ENCODE data around the gene BRD9.
"Not testable (repeated sequence)": the region's sequence is repeated elsewhere in the genome, so short reads cannot be mapped to it uniquely, and the experiment has no call there.

Gene BRD9

DNA sequence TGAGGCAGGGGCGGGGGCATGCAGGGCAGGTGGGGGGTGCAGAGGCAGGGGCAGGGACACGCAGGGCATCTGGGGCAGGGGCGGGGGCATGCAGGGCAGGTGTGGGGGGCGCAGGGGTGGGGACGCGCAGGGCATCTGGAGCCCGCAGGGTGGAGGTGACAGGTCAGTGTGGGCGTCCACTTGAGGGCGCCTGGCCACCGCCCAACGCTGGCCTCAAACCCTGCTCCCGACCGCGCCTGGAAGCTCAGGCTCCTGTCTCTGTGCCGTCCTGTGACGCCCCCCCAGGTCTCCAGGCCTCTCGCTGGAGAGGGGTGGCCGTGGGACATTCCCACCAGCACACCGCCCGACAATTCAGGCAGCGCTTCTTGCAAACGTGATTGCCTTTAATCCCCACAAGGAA lies 48.7 kb downstream of the BRD9 start:
- peak; percentile 55 for DNase-seq

DNA sequence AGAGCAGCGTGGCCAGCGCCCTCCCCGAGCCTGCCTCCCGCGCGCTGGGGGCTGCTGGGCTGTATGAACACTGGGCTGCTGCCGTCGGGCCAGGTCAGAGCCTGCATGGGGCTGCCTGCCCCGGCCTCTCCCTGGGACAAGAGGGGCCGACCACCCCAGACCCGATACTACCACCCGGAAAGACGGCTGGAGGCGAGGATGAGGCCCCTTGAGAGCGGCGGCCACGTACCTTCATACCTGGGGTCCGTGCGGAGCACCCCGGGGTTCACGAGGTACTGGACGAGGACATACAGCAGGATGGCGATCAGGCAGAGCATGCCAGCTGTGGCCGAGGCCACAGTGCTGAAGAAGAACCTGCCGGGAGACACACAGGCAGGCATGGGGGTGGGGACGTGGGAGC lies 49.2 kb downstream of the BRD9 start:
- DNase-seq: peak; percentile 60

DNA sequence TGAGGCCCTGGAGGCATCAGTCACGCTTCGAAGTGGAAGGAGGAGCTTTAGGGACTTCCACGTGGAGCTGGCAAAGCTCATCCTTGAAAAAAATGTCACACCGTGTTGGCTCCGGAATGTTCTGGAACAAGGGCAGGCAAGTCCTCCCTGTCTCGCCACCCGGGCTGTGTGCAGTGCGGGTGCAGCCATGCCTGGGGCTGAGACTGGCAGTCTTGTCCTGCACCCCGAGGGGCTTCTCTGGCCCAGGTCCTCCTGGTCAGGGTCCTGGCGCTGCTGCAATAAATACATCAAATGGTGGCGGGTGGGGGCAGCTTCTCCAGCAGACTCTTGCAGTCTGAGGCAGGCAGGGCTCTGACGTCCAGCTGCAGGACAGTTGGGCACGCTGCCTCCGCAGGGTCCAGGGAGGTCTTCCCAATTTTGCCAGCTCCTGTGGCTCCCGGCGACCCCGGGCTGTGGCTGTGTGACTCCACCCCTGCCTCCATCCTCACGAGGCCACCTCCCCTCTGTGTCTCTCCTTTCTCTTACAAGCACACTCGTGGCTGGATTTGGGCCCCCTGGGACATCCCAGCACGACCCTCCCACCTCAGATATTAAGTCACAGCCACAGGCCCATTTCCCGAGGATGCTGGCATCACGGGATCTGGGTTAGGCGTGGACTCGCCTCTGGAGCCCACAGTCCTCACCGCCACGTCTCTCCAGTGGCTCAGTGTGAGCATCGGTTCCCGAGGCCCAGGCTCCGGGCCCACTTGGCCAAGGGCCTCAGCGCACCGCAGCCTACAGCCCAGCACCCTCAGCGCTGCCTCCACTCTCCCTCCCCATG lies 50.0 kb downstream of the BRD9 start:
- peak; percentile 60 for DNase-seq

DNA sequence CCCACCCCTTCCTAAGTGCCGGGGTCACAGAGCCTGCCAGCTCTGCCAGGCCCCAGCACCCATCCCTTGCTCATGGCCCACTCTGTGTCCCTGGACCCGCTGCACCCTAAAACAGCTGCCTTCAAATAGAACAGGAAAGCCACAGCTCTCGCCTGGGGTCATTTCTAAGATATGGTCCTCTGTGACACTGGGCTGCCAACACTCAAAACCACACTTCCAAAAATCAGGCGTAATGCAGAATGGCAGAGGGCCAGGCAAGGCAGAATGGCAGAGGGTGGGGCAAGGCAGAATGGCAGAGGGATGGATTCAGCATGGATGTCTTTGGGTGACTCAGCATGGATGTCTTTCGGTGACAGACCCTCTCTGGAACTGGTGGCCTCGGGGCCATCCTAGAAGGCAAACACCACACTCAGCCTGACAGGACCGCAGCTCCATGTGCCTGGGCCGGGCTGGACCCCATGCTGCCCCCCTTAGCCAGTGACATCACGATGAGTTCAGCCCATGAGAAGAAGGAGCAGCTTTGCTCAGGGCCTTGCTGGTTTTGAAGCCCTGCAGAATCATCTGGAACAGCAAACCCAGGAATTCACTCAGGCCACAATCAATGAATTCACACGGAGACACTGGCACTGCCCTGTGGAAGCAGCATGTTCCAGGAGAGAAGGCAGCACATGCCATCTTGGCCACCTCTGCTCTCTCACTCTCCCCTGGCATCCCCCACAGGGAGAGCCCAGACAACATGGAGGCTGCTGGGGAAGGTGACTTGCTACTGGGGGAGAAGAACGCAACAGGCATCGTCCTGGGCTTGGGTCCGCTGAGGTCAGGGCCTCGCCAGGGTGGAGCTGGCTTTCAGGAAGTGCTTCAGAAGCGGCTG lies 50.8 kb downstream of the BRD9 start:
- DNase-seq: peak; percentile 61

DNA sequence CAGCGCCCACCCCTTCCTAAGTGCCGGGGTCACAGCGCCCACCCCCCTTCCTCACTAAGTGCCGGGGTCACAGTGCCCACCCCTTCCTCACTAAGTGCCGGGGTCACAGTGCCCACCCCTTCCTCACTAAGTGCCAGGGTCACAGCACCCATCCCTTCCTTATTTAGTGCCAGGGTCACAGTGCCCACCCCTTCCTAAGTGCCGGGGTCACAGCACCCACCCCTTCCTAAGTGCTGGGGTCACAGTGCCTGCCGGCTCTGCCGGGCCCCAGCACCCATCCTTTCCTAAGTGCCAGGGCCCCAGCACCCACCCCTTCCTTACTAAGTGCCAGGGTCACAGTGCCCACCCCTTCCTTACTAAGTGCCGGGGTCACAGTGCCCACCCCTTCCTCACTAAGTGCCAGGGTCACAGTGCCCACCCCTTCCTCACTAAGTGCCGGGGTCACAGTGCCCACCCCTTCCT lies 51.6 kb downstream of the BRD9 start:
- DNase-seq: not testable (repeated sequence)

DNA sequence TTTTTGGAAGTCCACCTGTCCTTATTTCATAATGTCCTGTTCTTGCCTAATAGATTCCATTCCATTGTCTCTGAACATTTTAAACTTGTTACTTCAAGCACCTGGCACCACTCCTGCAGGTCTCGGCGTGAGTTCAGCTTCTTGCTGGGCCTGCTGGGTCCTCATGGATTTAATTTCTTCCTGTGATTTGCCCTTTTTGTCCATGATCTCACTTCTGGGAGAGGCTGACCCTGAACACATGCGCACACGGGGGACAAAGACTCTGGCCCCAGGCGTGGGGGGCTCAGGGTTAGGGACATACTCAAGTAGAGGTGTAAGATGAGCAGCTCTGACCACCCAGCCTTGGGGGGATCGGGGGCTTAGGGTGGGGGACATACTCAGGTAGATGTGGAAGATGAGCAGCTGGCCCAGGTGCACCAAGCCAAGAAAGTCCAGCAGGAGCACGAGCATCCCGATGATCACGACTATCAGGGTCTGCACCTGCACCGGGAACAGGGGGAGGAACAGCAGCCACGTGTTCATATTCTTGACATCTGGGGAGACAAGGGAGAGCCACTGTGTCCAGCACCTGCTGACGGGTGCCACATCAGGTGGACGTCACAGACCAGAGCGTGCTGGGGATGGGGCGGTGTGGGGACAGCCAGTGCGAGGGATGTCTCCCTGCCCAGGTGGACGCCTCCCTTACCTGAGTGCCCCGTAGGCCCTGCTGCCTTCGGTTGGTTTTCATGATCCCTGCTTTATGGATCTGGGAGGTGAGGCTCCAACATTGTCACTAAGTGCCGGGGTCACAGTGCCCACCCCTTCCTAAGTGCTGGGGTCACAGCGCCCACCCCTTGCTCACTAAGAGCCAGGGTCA lies 52.3 kb downstream of the BRD9 start:
- DNase-seq: peak; percentile 57

DNA sequence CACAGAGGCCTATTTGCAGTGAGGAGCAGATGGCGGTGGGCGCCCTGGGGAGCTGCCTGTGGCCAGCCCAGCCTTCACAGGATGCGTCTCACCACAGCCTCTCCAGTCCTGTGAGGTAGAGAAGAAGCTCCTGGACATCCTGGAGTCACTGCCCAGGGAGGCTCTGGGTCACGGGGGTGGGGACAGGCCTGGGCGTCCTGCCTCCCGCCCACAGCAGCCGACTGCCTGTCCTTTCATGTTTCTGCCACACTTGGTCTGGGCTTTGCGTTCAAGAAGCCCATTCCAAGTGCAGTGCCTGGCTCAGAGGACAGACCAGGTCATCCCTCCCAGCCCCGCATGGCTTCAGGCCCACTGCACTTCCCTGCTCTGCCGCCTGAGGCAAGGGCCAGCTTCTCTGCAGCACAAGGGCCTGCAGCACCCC lies 54.2 kb downstream of the BRD9 start:
- peak; percentile 63 for DNase-seq

DNA sequence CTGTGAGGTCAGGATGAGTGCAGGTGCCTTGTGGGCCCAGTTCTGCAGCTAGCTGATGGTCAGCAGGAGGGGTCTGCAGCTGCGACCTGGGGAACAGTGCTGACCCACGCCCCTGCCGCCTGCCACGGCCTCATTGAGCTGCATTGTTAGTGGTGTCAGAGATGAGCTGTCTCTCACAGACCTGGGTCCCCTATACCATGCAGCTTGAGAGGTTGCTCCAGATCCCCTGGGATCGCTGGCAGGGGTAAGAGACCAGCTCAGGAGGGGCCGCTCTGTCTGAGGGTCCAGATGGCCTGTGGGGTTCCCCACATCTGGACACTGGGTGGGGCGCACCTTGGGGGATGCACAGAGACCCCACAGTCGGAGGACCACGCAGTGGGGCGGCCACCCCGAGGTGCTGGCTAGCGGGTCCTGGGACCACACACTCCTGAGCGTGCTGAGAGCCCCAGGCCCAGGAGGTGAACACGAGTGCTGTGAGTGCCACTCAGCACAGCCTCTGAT lies 54.9 kb downstream of the BRD9 start:
- peak; percentile 49 for DNase-seq

DNA sequence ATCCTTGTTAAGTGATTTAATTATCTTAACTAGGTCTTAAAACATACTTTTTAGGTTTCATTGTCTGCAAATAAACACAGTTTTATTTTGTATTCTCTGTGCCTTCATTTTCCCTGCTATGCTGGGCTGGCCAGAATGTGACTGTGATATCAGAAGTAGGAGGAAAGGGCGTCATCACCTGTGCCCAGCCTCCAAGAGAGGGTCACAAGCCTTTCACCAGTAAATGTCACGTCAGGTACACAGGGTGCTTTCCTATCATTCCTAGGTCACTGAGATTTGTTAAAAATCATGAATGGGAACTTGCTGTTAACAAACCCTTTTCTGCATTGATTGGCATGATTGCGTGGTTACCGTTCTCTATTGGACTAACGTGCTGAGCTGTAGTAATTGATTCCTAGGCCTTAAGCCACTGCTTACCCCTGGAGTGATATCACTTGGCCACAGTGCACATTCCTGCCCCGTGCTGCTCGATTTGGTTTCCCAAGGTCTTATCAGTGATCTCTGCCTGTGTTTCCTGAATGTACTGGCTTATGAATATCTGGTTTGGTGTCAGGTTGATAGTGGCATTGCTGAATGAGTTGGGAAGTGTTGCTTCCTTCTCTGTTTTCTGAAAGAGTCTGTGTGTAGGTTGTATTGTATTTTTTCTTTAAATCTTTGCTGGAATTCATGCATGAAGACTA lies 56.5 kb downstream of the BRD9 start:
- not testable (repeated sequence) for DNase-seq

DNA sequence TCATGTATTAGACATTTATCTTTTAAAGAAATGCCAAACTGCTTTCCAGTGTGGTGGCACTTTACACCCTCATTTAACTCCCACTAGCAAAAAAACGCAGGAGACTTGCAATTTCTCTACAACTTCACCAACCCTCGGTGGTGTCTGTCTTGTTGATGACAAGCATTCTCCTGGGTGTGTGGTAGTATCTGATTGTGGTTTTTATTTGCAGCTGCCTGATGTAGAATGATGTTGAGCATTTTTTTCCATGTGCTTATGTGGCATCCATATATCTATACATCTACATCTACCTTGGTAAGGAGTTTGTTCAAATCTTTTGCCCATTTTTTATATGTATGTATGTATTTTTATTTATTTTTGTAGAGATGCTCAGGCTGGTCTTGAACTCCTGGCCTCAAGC lies 58.6 kb downstream of the BRD9 start:
- not testable (repeated sequence) for DNase-seq

DNA sequence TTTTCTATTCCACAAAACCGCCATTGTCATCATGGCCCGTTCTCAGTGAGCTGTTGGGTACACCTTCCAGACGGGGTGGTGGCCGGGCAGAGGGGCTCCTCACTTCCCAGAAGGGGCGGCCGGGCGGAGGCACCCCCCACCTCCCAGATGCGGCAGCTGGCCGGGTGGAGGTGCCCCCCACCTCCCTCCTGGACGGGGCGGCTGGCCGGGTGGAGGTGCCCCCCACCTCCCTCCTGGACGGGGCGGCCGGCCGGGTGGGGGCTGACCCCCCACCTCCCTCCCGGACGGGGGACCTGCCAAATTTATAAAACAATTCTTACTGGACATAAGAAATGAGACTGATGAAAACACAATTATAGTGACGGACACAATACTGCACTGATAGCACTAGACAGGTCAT lies 64.4 kb downstream of the BRD9 start:
- DNase-seq: peak; percentile 45

DNA sequence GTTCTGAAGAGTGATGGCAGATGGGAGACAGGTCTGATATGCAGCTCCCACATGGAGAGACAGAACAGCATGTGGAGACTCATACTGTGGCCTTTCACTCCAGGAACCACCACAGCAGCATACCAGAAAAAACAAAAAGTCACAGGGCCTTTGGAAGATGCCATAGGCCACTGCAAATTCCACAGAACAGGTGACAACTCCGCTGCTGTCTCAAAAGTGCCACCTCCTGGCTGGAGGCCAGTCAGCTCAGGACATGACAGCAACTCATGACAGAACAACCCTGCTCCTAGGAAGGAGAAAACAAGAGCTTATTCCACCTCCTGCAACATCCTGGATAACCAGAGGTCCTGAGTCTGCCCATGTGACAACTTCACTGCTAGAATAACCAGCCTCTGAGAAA lies 67.1 kb downstream of the BRD9 start:
- not testable (repeated sequence) for DNase-seq

DNA sequence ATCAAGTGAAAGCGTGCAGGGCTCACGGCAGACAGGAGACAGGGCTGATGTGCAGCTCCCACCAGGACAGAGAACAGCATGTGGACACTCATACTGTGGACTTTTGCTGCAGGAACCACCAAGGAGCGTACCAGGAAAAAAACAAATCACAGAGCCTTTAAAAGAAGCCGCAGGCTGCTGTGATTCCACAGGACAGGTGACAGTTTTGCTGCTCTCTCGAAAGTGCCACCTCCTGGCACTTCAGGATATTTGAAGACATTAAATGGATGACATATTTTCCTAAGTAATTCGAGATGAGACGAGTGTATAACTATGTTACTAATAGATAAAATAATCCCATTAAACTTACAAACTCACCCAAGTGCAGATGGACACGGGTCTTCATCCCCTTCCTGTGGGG lies 71.1 kb downstream of the BRD9 start:
- DNase-seq: no peak

DNA sequence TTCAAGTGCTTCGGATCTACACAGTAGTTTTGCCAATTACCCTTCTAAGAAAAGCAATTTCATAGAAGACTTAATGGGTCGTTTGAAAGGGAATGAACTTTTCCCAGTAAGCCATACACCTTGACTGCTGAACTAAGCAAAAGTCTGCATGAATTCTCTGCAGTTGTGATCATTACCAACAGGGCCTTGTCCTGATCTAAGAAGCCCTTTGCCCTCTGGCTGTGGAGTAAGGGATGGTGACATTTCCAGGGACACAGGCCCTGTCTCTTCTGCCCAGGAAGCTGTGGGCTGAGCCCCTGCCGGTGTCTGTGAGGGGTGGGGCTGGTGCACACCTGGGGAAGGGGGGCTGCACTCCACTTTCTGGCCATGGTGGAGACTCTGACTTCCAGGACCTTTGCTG lies 72.4 kb downstream of the BRD9 start:
- no peak for DNase-seq

DNA sequence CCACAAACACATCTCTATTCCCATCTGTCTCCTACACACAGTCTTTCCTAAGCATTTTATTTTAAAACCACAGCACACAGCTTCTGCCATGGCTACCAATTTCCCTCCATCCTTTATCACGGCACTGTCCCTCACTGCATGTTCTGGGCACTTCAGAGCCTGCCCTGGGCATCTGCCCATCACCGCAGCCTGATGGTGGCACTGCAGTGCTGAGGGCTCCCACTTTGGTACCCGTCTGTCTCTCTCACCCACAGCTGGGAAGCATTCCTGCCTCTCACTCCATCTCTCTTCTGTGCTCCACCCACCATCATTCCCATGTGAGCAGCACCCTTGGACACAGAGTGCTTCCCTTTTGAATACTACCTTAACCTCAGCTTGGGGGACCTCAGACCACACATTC lies 73.5 kb downstream of the BRD9 start:
- no peak for DNase-seq

DNA sequence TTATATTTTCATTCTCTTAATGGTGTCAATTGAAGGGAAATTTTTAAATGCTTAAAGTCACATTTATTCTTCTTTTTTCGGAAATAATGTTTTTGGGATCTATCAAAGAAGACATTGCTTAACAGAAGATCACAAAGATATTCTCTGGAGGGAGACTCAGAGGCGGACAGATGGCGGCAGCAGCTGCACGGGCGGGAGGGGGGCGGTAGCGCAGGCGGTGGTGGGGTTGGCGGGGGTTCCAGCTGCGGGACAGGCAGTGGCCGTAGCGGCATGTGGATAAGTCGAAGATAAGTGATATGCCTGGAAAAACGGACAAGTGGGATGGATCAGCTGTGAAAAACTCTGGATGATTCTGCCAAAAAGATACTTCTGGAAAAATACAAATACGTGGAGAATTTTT lies 76.4 kb downstream of the BRD9 start:
- DNase-seq: no peak

DNA sequence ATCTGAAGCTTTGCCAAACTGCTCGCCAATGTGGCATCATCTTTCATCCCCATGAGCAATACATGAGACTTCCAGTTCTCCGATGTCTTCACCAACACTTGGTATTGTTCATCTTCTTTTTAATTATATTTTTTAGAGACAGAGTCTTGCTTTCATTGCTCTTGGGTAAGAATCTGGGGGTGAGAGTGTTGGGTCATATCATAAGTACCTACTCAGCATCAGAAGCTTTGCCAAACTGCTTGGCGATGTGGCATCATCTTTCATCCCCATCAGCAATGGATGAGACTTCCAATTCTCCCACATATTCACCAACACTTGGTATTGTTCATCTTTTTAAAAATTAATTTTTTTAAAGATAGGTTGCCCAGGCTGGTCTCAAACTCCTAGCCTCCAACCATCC lies 77.2 kb downstream of the BRD9 start:
- DNase-seq: no peak

Measured in activated effector memory CD4-positive, alpha-beta T cell treated with anti-CD3 and anti-CD28 coated beads, Interleukin-2, amount 50 U/mL, for 16 hours (primary cell).